MCF 10A (cell line): ENCODE data around the gene DEFB113. TPM values are rescaled to one million over a fixed set of nuclear protein-coding genes. Genes with fewer than 3 reads are reported as not detected.

Source experiments
- BruUV-seq: library from RNA; stranded (reverse); fragments of 400-500 nt; replicated peaks from 2 replicates; lab custom pipeline; 2021; lab: Mats Ljungman, UMichigan
- CTCF ChIA-PET: fragments of 300-600 bp; sonication (Branson Sonifier 250); formaldehyde crosslinking; extraction: SDS; loops from one replicate; lab custom pipeline; 2021; ENCODE audit warnings: antibody characterized with exemption, inconsistent platforms; lab: Yijun Ruan, JAX
- POLR2A ChIA-PET: fragments of 300-600, 350-650 bp; sonication (Branson Sonifier 250); formaldehyde crosslinking; extraction: SDS; loops from one replicate; lab custom pipeline; 2020; ENCODE audit warnings: antibody characterized with exemption, inconsistent platforms; lab: Yijun Ruan, JAX
- DNase-seq: peaks from one replicate; pipeline ENCODE4 v3.0.0-alpha.2; 2018; ENCODE audit not compliant: unreplicated experiment
- H3K27ac Mint-ChIP-seq: one replicate; pipeline ENCODE4 v1.8.0; 2022; ENCODE audit warnings: mild to moderate bottlenecking, low read depth, mixed read lengths; ENCODE audit not compliant: unreplicated experiment
- H3K27me3 Mint-ChIP-seq: one replicate; pipeline ENCODE4 v1.8.0; 2022; ENCODE audit warnings: mixed read lengths; ENCODE audit not compliant: insufficient read depth, unreplicated experiment
- H3K36me3 Mint-ChIP-seq: one replicate; pipeline ENCODE4 v1.8.0; 2022; ENCODE audit warnings: mild to moderate bottlenecking, moderate library complexity, mixed read lengths; ENCODE audit not compliant: insufficient read depth, unreplicated experiment
- H3K4me1 Mint-ChIP-seq: one replicate; pipeline ENCODE4 v1.8.0; 2022; ENCODE audit warnings: mixed read lengths; ENCODE audit not compliant: insufficient read depth, unreplicated experiment
- H3K4me3 Mint-ChIP-seq: one replicate; pipeline ENCODE4 v1.8.0; 2022; ENCODE audit warnings: mild to moderate bottlenecking, moderate library complexity, mixed read lengths; ENCODE audit not compliant: unreplicated experiment
- H3K9me3 Mint-ChIP-seq: one replicate; pipeline ENCODE4 v1.8.0; 2022; ENCODE audit warnings: mixed read lengths; ENCODE audit not compliant: unreplicated experiment
- intact Hi-C: fragments of 100-400 bp; cut with micrococcal nuclease; formaldehyde crosslinking; loops from 2 replicates; pipeline ENCODE4 v1.14.1; 2022
- total RNA-seq: library from RNA; stranded (reverse); gene quantifications from 2 replicates; pipeline ENCODE4 v1.2.3, GENCODE V29; 2022
- TF ChIP-seq, protein P1 (sequence below): fragments of 200-600 bp; IDR thresholded peaks from one replicate; pipeline ENCODE4 v1.8.0; 2022; ENCODE audit warnings: antibody characterized with exemption, mild to moderate bottlenecking; ENCODE audit not compliant: unreplicated experiment

The DEFB113 gene
- total RNA-seq, 1 experiment from 2014 or later: not detected

DNA sequence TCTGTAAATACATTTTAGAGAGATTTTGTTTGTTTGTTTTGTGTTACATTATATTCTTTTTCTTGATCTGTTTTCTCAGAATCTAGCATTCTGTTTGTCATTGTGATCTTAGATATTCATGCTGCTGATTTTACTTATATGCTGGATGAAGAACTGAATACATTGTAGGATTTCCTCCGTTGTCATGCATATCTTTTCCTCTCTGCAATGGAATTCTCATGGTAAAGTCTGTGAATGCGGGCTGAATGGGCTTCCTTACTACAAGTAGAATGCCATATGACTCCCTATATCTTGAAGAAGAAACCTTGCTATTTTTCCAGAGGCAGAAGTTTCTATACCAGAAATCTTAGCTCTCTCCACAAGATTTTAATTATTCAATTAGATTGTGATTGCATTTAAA is 3.1 kb downstream of the DEFB113 start:
- peaks cover 34% of the 10 kb centered on the region for H3K27me3 Mint-ChIP-seq
- intact Hi-C loops: no loop called here
- H3K9me3 Mint-ChIP-seq: no peaks in the 10 kb centered on the region
- no TSS peak for BruUV-seq
- TF ChIP-seq, protein P1, sequence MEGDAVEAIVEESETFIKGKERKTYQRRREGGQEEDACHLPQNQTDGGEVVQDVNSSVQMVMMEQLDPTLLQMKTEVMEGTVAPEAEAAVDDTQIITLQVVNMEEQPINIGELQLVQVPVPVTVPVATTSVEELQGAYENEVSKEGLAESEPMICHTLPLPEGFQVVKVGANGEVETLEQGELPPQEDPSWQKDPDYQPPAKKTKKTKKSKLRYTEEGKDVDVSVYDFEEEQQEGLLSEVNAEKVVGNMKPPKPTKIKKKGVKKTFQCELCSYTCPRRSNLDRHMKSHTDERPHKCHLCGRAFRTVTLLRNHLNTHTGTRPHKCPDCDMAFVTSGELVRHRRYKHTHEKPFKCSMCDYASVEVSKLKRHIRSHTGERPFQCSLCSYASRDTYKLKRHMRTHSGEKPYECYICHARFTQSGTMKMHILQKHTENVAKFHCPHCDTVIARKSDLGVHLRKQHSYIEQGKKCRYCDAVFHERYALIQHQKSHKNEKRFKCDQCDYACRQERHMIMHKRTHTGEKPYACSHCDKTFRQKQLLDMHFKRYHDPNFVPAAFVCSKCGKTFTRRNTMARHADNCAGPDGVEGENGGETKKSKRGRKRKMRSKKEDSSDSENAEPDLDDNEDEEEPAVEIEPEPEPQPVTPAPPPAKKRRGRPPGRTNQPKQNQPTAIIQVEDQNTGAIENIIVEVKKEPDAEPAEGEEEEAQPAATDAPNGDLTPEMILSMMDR: no peak
- no peak for DNase-seq
- no peak overlapping the region for H3K4me3 Mint-ChIP-seq
- POLR2A ChIA-PET: interaction anchor here (0.7 to 1.2 kb wide), 2 partner anchors 41 to 93 kb away, joined by 3 read pairs; no protein-coding TSS in a partner anchor
- H3K36me3 Mint-ChIP-seq: no peaks in the 10 kb centered on the region
- H3K4me1 Mint-ChIP-seq: no peaks in the 10 kb centered on the region
- CTCF ChIA-PET: no interaction called here
- H3K27ac Mint-ChIP-seq: no peak overlapping the region

DNA sequence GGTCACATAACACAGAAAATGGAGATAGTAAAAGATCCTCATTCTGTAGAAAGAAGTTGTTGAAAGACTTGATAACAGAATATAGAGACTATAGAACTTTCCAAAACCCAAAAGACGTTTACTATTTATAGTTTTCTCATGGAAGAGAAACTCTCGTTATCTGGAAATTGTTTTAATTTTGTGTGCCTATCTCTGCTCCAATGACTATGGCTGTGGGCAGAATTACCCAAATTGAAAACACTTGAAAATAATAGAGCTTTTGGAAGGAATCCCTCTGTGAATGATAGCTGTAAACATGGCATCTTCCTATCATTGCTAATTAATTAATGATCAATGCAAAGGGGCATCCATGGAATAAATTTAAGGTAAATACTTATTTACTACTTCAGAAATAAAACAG is 5.4 kb downstream of the DEFB113 start, which contains the start of gene DEFB114:
DEFB114 (minus strand) TSS at position 101 of the 400 bp plus-strand sequence; CDS start at position 42, 59 bp downstream.
- Mint-ChIP-seq H3K36me3 (no peaks in the 10 kb centered on the region), H3K4me1 (no peaks in the 10 kb centered on the region), H3K27ac (no peak within 1 kb of the TSS), H3K4me3 (no peak within 1 kb of the TSS), H3K27me3 (peaks cover 34% of the 10 kb centered on the region), H3K9me3 (no peaks in the 10 kb centered on the region)
- BruUV-seq: no TSS peak
- TF ChIP-seq, protein P1: no peak
- DNase-seq: no peak
- POLR2A ChIA-PET: no interaction called here
- intact Hi-C loops: no loop called here
- CTCF ChIA-PET: no interaction called here

DNA sequence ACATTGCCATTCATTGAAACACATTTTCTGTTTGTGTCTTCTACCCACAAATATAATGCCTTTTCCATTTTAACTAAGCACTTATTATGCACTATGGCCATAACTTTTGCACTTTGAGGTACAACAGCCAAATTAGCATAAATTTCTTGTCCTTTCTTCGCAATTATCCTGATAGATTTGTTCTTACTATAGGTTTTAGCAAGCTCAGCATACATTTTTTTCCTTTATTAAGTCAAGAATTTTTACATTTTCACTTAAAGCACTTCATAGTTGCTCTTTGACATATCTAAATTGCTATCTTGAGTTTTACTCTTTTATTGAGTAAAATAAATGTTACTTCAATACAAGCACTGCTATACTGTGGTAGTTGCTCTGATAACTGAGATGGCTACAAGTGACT is 11.2 kb downstream of the DEFB113 start:
- TF ChIP-seq, protein P1: no peak
- intact Hi-C loops: no loop called here
- no peaks in the 10 kb centered on the region for H3K4me1 Mint-ChIP-seq
- CTCF ChIA-PET: no interaction called here
- H3K9me3 Mint-ChIP-seq: no peaks in the 10 kb centered on the region
- no peak overlapping the region for H3K4me3 Mint-ChIP-seq
- H3K27ac Mint-ChIP-seq: no peak overlapping the region
- peaks cover 26% of the 10 kb centered on the region for H3K27me3 Mint-ChIP-seq
- no peaks in the 10 kb centered on the region for H3K36me3 Mint-ChIP-seq
- no TSS peak for BruUV-seq
- no peak for DNase-seq
- POLR2A ChIA-PET: no interaction called here

DNA sequence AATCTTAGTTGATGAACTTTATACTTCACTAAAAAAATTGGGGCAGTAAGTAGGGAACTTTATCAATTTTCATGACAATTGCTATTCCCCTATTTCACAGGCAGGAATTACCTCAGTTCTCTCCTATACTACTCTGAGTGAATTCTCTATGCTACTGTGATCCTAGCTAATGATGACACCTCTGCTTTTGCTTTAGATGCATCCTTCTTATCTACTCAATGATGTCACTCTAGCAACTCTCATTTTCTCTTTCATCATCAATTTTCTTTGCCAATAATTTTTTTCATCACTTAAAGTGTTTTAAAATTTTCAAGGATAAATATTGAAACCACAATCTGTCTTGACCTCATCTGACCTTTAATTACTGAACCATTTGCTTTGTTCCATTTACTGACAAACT is 13.6 kb downstream of the DEFB113 start:
- POLR2A ChIA-PET: no interaction called here

More for the DNA sequence above, 13.6 kb downstream of the DEFB113 start:
- Mint-ChIP-seq H3K36me3 (no peaks in the 10 kb centered on the region), H3K4me3 (no peak overlapping the region), H3K4me1 (no peaks in the 10 kb centered on the region), H3K9me3 (no peaks in the 10 kb centered on the region), H3K27me3 (peaks cover 26% of the 10 kb centered on the region), H3K27ac (no peak overlapping the region)
- TF ChIP-seq, protein P1: no peak
- no peak for DNase-seq
- intact Hi-C loops: no loop called here
- CTCF ChIA-PET: interaction anchor here (1.0 kb wide), 1 partner anchor 15 kb away, joined by 3 read pairs; no protein-coding TSS in a partner anchor
- no TSS peak for BruUV-seq
